HG02759 (cell line): ENCODE results near the gene THEM4.
"Not testable (repeated sequence)": the region's sequence is repeated elsewhere in the genome, so short reads cannot be mapped to it uniquely, and the experiment has no call there.

Experiments
- ATAC-seq: cut with Tn5 transposase; IDR thresholded peaks from one replicate; pipeline ENCODE4 v1.9.1; 2021; ENCODE audit warnings: mild to moderate bottlenecking, moderate library complexity; ENCODE audit not compliant: unreplicated experiment

THEM4 gene

DNA sequence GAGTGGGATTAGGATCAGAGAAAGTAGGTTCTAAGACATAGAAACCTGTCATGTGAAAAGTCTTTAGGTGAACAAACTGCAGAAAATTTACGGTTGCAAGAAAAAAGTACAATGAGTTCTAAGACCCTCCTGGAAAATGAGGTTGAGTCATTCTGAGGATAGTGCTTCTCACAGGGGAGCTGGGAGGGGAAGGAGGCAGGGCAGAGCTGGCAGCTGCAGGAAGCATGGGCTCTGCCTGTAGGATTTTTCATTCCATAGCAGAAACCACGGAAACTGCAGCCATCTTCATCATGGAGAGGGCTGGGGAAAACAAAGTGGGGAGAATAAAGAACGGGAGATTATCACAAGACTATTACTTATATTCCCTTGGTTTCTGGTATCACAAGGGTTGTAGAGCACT, 25.8 kb upstream of the THEM4 start:
- no peak for ATAC-seq

DNA sequence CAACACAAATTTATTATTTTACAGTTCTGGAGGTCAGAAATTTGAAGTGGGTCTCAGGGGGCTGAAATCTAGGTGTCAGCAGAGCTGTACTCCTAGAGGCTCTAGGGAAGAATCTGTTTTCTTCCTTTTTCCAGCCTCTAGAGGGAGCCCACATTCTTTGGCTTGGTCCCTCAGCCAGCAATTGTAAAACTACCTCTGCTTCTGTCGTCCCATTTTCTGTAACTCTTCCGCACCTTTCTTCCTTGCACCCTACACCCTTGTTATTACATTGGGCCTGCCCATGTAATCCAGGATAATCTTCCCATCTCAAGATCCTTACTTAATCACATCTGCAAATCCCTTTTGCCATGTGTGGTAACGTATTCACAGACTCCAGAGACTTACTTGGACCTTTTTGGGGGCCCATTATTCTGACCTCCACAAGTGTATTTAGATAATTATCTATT, 24.8 kb upstream of the THEM4 start:
- ATAC-seq: no peak

DNA sequence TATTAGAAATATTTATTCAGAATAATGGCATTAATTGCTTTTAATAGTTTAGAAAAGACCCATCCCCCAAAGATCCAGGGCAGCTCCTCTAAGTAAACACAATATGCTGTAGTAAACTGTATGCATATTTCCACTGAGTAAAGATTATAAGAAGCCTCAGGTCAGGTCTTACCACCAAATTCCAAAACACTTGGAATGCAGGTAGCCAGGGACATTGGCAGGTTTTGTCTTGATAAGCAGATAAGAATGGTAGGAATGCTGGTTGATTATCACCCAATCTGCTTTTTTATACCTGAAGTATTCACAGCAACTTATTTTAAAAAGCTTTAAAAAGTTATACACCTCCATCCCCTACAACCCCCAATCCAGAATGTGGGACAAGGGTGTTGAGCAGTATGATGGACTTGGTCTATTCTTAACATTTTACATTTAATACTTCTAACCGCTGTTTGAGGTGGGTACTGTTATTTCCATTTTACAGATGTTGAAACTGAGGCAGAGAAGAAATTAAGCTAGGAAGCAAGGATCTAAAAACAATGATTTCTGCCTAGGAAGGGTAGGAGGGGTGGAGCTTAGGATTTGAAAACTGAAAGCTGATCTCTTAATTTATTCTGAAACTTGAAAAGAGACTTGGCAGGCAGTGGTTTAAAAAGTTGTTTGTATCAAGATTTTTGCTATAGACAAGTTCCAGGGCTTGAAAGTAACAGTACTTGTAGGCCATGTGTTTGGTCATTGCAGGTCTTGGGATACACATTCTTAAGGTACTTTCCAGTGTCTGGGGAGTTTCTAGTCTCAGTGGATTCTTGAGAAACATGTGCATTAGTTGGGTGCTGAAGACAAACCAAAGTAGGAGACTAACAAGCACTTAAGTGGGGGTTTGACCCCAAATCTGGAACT, 15.6 kb upstream of the THEM4 start:
- ATAC-seq: no peak

DNA sequence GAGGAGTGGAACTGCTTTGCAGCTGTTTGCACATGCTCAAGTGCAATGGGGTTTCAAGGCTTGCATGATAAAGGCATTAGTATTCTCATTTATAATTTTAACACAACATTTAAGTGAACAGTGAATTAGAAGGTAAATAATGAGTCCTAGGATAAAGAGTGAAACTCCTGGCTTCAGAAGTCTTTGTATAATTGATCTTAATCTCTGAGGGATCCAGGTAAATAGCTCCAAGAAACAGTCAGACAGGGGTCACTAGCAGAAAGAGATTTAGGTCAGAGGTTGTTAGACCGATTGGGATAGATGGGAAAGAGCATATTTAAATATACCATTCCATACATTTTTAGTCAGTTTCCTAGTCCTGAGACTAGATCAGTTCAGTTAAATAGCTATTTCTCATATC, 14.1 kb upstream of the THEM4 start:
- ATAC-seq: no peak

DNA sequence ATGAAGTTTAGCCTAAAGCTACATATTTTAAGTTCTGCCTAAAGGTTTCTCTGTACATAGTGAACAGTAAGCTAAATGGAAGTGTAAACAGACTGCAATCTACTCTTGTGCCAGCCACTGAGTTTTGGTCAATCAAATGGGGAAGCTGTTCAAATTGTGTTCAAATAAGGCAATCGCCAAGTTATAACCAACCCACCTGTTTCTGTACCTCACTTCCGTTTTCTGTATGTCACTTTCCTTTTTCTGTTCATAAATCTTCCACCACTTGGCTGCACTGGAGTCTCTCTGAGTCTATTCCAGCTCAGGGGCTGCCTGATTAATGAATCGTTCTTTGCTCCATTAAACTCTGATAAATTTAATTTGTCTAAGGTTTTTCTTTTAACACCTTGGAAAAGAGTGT, 10.8 kb upstream of the THEM4 start:
- ATAC-seq: no peak

DNA sequence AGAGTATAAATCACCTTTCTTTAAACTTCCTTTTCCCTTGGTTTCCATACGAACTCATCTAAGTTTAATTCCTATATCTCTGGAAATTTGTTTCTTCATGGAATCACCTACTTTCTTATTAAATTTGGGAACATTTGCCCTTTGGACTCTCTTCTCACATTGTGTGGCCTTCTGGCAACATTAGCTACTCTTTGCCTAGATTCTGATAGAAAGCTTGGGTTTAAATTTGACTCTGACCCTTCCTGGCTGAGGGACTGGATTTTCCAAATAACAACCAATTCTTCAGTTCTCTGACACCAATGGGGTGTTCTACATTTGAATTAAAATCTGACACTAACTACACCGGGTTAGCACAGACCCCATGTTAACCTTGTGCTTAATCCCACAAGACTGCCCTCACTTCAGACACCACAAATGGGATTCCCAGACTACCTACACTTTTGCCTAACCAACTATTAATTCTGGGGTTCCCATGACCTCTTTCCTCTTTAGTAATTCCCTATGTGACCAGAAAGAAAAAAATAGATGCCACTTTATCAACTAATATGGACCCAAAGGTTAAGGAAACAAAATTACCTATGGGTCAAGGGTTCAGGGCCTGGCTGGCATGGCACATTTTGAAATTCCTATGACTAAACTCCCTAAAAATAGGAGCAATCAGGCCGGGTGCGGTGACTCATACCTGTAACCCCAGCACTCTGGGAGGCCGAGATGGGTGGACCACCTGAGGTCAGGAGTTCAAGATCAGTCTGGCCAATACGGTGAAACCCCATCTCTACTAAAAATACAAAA, 9.7 kb upstream of the THEM4 start:
- no peak for ATAC-seq

DNA sequence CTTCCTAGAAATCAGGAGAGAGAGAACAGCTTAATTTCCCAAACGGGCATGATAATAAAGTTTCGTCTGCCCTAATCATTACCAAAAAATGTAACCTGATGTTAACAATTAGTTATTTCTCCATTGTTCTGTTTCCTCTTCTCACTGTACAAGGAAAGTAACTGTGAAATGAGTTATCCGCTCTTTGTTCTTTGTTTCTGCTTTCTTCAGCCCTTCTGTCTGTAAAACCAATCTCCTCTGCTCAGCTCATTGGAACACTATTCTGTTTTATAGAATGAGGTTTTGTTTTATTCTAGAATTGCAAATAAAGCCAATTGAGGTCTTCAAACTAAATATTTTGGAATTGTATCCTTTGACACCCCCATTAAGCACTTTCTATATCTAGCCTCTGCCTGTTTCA, 8.8 kb upstream of the THEM4 start:
- ATAC-seq: no peak

DNA sequence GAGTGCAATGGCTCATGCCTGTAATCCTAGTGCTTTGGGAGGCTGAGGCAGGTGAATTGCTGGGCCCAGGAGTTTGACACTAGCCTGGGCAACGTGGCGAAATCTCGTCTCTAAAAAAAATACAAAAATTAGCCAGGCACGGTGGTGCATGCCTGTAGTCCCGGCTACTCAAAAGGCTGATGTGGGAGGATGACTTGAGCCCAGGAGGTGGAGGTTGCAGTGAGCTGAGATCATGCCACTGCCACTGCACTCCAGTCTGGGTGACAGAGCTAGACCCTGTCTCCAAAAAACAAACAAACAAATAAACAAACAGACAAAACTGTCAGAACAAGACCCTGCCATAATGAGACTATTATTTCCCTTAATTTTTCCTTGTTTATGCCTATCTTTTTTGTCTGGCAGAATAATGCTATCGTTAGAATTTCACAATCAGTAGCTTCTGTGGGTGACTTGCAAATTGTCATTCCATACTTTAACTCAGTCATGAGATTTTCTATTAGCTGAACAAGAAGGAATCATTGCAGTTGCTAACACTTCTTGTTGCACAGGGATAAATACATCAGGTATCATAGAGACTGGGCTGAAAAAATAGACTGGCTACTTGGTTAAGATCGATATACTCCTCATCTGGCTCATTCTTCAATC, 7.5 kb upstream of the THEM4 start:
- ATAC-seq: no peak

DNA sequence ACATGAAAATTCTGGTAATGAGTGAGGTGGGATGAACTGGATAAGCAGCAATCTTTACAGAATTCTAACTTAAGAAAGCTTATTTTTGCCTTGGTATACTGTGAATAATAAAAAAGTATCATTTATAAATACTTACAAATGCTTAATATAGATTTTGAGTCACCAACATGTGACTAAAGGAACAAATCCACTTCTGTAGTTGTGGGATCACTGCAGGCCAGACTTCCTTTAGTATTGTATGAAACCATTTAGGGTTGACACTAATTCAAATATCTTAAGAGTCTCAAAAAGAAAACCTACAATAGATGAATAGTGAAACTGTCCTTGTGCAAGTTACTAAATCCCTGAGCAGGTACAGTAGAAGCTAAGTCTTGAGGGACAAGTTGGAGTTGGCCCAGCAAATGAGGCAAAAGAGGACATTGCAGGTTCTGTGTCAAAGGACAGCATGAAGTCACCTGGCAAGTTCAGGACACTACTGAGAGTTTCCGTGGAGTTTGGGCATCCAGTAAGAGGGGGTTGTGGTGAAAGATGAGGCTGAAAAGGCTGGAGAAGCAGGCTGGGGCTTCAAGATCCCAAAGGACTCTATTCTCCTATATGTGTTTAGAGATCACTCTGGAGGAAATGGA, 5.9 kb upstream of the THEM4 start:
- ATAC-seq: no peak

DNA sequence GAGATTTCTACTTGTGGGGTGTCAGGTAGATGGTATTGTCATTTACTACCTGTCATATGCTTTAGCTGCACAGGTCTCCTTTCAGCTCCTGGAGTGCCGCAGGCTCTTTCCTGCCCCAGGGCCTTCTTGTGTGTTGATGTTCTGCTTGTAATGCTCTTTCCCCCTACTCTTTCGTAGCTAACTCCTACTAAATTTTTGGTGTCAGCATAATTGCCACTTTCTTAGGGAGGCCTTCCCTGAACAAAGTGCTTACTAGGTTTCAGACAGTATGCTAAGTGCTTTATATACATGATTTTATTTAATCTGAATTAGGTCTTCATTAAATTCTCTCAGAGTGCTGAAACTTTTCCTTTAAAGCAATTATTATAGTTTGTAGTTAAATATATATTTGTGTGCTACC, 4.8 kb upstream of the THEM4 start:
- no peak for ATAC-seq

DNA sequence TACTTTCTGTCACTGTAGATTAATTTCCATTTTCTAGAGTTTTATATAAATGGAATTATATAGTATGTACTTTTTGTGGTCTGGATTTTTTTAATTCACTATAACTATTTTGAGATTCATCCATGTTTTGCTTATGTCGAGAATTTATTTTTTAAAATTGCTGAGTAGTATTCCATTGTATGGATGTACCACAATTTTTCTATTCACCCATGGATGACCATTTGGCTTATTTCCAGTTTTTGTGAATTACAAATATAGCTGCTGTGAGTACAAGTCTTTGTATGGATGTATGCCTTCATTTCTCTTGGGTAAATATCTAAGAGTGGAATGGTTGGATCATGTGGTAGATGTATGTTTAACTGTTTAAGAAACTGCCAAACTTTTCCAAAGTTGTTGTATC, 3.7 kb upstream of the THEM4 start:
- no peak for ATAC-seq

DNA sequence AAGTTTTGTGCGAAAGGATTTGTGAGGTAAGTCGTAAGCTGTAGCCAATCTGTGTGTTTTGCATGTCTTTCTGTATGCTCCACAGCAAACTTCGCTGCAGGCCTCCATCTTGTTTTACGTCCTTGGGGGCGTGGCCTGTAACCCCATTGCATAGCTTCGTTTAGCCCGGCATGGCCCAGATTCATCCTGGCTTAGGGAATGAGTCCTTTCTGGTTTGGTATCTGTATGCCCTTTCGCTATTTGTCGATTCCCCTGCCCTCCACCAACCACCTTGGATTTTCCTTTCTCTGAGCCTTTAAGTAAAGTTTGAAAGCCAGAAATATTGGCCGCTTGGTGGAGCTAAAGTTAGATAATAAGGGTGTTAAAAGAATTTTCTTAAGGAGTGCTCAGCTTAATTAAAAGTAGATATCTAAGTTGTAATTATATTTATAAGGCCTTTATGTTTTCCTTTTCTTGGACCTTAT, 1.1 kb downstream of the THEM4 start:
- no peak for ATAC-seq

DNA sequence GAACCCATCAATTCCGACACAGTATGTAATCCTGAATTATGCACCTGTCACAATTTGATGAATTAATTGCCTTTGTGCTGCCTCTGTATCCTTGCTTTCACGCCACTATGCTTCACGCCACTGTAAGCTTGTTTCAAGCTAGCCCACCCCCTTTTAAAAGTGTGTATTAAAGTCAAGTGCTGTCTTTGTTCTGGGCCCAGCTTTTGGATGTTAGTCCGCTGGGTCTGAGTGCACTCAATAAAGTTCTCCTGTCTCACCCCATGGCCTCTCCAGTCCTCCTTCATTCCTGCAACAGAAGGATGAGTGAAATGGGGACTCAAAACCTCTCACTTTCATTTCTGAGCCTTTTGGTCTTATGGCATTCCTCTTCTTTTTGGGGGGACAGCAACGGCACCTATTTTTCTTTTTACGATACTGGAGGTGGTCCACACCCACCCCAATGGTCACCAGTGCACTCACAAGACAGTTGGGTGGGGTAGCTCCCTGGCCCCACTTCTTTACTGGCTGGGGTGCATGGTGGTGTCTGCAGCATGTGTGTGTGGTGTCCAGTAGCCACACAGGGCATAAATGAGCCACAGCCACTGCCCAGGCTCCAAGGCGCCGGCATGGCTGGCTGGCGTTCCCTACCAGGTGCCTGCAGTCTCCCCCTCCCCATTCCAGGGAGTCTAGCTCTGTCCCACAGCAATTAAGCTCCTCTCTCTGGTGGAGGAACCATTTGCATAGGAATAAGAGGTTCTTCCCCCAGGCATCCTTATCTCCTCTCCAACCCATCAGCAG, 1.8 kb downstream of the THEM4 start:
- no peak for ATAC-seq

DNA sequence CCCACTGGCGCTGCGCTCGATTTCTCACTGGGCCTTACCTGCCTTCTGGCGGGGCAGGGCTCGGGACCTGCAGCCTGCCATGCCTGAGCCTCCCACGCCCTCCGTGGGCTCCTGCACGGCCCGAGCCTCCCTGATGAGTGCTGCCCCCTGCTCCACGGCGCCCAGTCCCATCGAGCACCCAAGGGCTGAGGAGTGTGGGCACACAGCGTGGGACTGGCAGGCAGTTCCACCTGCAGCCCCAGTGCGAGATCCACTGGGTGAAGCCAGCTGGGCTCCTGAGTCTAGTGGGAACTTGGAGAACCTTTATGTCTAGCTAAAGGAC, 3.0 kb downstream of the THEM4 start:
- not testable (repeated sequence) for ATAC-seq

DNA sequence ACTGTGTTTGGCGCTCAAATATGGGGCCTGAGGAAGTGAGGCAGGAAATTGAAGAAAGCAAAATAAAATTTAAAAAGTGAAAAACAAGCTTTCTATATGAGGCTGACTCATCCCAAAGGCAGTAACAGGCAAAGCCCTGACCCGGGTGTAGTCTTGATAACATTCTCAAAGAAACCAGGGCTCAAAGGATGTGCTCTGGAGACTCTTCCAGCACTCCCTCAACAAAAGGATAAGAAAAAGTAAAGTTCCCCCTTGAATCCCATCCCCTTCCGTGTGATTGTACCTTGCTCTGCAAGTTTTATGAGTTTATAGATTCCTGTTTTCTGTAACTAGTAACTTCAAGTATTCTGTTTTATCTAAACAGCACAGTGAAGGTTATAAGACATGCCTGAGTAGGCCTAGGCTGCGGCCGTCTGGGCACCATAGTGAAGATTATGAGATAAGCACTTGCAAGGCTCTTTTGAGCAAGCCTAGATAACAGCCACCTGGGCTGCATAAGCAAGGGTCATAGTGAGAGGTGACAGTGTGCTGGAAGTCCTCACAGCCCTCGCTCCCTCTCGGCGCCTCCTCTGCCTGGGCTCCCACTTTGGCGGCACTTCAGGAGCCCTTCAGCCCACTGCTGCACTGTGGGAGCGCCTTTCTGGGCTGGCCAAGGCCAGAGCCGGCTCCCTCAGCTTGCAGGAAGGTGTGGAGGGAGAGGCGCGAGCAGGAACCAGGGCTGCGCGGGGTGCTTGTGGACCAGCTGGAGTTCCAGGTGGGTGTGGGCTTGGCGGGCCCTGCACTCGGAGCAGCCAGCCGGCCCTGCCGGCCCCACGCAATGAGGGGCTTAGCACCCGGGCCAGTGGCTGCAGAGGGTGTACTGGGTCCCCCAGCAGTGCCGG, 3.6 kb downstream of the THEM4 start:
- ATAC-seq: not testable (repeated sequence)

DNA sequence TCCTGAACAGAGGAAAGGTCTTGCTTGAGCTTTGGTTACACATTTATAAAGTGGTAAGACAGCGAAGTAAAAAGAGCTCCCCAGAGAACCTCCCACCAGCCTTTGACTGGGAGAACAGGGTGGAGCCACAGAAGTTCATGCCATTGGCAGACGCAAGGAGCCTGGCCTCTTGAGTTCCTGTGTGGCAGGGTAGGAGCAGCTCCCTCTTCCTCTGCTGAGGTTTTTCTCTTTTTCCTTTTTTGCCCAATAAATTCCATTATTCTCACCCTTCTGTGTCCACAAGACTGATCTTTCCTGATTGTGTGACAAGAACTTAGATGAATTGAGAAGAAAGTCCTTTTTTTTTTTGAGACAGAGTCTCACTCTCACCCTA, 4.3 kb downstream of the THEM4 start:
- no peak for ATAC-seq

DNA sequence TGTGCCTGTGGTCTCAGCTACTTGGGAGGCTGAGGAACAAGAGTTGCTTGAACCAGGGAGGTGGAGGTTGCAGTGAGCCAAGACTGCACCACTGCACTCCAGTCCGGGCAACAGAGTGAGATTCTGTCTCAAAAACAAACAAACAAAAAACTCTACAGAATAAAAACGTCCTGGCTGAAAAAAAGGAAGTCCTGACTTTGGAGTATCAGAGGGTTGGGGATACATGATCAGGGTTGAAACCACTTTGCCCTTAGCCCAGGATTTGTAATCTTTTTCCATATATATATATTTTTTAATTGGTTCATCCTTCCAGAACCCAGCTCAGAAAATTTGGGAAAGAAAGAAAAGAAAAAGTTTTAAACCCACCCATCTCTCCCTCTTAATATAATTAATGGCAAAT, 6.5 kb downstream of the THEM4 start:
- ATAC-seq: no peak

DNA sequence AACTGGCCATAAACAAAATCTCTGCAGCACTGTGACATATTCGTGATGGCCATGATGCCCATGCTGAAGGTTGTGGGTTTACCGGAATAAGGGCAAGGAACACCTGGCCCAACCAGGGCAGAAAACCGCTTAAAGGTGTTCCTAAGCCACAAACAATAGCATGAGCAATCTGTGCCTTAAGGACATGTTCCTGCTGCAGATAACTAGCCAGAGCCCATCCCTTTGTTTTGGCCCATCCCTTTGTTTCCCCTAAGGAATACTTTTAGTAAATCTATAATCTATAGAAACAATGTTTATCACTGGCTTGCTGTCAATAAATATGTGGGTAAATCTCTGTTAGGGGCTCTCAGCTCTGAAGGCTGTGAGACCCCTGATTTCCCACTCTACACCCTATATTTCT, 8.5 kb downstream of the THEM4 start:
- ATAC-seq: not testable (repeated sequence)

DNA sequence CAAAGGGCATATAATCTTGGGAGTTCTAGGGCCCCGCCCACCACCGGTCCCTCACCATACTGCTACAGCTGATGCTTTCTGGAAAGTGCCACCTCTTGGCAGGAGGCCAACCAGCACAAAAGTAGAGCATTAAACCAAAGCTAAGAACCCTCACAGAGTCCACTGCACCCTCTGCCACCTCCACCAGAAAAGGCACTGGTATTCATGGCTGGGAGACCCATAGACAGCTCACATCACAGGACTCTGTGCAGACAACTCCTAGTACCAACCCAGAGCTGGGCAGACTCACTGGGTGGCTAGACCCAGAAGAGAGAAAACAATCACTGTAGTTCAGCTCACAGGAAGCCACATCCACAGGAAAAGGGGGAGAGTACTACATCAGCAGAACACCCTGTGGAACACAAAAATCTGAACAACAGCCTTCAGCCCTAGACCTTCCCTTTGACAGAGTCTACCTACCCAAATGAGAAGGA, 10.8 kb downstream of the THEM4 start:
- ATAC-seq: no peak
